Erythroblast (primary cell): ENCODE measurements around the gene PNKP.
A peak's percentile ranks its signal among the peaks of the same experiment; 100 is the strongest.

Experiments used
- DNase-seq, 2 experiments: peaks; one replicate each; lab custom pipeline; 2025; lab: John Stamatoyannopoulos, UW
- GATA1 ChIP-seq: IDR thresholded peaks from 2 replicates; pipeline ENCODE4 v1.6.1; 2011; ENCODE audit warnings: low read depth, mild to moderate bottlenecking, control low read depth, low read length, moderate library complexity
- POLR2A ChIP-seq: IDR thresholded peaks from 2 replicates; pipeline ENCODE4 v1.6.1; 2011; ENCODE audit warnings: mild to moderate bottlenecking, low read length

The PNKP gene

DNA sequence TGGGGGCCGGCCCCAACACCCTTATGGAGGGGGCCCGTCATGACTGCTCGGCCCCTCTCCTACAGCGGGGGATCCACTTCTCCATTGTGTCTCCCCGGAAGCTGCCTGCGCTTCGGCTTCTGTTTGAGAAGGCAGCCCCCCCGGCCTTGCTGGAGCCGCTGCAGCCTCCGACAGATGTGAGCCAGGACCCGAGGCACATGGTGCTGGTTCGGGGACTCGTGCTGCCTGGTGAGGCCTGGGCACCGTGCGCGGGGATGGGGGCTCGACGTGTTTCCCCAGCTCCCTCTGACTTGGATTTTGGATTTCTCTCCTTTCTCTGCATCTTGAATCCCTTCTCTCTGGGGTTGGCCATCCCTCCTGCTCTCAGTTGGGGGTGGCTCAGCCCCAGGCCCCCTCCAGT, 37.7 kb downstream of the PNKP start:
- no peak for TF ChIP-seq GATA1
- no peak for TF ChIP-seq POLR2A
- no peak for DNase-seq

DNA sequence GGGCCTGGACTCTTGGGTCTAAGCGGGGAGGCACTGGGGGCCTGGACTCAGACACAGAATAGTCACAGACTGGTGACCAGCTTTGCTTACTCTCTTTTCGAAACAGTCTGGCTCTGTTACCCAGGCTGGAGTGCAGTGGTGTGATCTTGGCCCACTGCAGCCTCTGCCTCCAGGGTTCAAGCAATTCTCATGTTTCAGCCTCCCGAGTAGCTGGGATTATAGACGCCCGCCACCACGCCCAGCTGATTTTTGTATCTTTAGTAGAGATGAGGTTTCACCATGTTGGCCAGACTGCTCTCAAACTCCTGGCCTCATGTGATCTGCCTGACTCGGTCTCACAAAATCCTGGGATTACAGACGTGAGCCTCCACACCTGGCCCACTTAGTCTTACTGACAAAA, 38.2 kb downstream of the PNKP start:
- no peak for TF ChIP-seq POLR2A
- no peak for TF ChIP-seq GATA1
- no peak for DNase-seq

DNA sequence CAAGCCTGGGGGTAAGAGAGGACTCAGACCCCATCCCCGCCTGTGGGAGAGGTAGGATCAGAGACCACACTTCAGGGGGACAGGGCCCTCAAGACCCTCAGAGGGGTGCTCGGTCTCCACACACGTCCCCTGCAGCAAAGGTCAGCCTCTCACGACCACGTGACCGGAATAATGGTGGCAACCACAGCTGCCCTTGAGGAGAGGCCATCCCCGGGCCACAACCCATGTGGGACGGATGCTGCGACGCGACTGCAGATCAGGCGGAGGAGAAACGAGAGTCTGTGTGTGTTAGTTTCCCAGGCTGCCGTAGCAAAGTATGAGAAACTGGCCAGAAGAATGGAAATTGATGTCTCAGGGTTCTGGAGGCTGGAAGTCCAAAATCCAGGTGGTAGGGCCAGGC, 40.3 kb downstream of the PNKP start:
- no peak for DNase-seq
- TF ChIP-seq GATA1 (no peak), POLR2A (no peak)

DNA sequence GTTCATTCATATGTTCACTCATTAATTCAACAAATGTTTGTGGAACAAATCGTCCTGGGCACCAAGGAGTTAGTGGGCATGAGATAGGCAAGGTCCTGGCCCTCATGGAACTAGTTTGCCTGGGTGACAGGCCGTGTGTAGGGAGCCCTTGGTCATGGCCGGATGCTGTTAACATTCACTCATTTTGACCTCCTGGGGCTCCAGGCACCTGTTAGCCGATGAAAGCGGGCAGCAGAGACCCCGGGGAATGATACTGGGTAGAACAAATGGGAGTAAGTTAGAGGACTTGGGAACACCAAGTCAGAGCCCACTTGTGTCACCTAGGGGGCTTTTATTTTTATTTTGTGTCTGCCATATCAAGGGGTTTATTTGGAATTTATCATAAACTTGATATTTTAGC, 42.7 kb downstream of the PNKP start:
- no peak for TF ChIP-seq POLR2A
- TF ChIP-seq GATA1, result no peak
- no peak for DNase-seq

DNA sequence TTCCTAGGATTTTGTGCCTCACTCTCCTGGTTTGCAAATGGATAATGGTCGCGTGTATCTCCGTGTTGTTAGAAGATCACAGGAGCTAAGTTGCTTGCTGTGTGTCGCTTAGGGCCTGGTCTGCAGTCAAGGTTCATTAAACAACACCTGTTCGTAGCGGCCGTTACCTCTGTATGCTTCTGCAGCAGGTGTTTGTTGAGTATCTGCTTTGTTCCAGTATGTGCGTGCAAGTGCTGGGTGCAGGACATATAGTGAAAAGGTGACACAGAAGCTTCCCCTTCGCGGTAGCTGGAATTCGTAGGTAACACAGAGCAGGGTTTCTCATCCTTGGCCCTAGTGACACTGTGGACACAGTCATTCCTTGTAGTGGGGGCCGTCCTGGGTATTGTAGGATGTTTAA, 43.9 kb downstream of the PNKP start:
- TF ChIP-seq GATA1 (no peak), POLR2A (no peak)
- DNase-seq, result no peak

DNA sequence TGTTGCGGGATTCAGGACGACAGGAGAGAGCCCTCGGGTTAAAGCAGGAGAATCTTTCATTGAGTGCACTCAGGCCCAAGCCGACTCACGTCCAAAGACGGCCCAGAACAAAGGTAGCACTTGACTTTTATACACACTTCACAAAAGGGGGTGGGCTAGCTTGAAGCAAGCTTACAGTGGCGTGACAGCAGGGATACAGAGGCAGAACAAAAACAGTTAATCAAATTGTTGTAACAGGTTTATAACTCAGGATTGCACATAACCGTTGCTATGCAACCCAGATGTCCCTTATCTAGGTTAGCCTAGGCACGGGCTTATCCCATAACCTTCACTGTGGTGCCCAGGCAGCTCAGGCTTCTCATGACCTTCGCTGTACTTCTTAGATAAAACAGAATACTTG, 47.3 kb downstream of the PNKP start:
- DNase-seq, result peak; percentile 91 to 97
- TF ChIP-seq POLR2A (peak; percentile 83), GATA1 (peak; percentile 20)

DNA sequence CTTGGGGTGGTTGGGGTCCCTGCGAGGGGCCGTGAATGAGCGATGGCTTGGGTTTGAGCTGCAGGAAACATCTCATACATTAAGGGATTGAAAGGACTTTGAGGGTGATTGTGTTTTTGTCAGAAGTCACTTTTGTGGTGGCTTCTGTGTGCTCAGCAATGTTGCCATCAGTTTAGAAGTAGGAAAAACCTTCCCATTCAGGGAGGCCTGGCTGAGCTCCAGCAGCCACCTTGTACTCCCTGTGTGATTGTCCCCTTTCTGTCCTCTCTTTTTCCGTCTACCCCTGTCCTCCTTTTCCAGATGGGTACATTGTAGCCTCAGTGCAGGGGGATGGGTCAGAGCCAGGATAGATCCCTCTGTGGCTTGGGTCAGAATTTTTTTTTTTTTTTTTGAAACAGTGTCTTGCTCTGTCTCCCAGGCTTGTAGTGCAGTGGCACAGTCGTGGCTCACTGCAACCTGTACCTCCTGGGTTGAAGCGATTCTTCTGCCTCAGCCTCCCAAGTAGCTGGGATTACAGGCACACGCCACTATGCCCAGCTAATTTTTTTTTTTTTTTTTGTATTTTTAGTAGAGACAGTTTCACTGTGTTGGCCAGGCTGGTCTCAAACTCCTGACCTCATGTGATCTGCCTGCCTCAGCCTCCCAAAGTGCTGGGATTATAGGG, 47.8 kb downstream of the PNKP start:
- peak; percentile 43 to 57 for DNase-seq

DNA sequence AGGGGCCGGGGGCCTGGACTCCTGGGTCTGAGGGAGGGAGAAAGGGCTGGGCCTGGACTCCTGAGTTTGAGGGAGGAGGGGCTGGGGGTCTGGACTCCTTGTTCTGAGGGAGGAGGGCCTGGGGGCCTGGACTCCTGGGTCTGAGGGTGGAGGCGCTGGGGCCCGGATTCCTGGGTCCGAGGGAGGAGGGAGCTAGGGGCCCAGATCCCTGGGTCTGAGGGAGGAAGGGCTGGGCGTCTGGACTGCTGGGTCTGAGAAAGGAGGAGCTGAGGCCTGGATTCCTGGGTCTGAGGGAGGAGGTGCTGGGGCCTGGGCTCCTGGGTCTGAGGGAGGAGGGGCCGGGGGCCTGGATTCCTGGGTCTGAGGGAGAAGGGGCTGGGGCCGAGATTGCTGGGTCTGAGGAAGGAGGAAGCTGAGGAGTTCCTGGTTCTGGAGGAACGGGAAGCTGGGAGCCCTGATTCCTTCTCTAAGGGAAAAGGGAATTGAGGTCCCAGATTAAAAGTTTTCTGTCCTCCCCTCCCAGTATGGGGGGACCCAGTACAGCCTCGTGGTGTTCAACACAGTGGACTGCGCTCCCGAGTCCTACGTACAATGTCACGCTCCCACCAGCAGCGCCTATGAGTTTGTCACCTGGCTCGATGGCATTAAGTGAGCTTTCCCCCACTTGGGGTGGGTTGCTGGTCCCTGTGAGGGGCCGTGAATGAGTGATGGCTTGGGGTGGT, 48.6 kb downstream of the PNKP start:
- DNase-seq, result peak in 1 of 2 experiments; percentile 62
- TF ChIP-seq POLR2A, result no peak
- no peak for TF ChIP-seq GATA1

DNA sequence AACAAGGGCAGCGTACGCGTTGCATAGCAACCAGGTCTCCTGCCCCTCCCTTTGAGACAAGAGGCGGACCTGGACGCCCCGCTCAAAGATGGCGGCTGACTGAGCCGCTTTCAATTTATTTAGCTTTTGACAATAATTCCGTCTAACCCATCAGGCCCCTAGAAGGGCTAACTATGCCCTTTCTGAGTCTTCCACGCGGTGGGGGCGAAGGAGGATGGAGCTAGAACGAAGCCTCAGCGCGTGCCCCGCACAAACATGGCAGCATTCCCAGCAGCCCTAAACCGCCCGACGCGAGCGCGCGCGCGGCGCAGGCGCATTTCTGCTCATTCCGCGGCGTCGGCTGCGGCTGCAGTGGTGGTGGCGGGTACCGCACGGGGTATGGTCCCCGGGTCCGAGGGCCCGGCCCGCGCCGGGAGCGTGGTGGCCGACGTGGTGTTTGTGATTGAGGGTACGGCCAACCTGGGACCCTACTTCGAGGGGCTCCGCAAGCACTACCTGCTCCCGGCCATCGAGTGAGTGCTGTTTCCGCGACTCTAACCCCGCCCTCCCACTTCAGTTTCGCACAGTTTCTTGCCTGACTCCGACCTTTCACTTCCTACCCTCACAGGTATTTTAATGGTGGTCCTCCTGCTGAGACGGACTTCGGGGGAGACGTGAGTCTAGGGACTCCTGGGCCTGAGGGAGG, 49.3 kb downstream of the PNKP start, which contains the start of gene MED25:
MED25 (plus strand) TSS at position 326 of the 685 bp plus-strand sequence; CDS start at position 379, 53 bp downstream.
- DNase-seq, result peak; percentile 93 to 96
- TF ChIP-seq GATA1 (no peak), POLR2A (peak; percentile 90)

DNA sequence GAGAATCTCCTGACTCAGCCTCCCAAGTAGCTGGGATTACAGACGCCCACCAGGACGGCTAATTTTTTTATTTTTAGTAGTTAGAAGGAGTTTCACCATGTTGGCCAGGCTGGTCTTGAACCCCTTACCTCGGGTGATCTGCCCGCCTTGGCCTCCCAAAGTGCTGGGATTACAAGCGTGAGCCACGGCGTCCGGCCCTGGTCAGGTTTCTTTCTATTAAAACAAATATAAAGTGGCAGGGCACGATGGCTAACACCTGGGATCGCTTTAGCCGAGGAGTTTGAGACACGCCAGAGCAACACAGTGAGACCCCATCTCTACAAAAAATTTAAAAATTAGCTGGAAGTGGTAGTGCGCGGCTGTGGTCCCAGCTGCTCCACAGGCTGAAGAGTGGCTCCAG, 50.8 kb downstream of the PNKP start:
- no peak for DNase-seq
- no peak for TF ChIP-seq POLR2A
- no peak for TF ChIP-seq GATA1

DNA sequence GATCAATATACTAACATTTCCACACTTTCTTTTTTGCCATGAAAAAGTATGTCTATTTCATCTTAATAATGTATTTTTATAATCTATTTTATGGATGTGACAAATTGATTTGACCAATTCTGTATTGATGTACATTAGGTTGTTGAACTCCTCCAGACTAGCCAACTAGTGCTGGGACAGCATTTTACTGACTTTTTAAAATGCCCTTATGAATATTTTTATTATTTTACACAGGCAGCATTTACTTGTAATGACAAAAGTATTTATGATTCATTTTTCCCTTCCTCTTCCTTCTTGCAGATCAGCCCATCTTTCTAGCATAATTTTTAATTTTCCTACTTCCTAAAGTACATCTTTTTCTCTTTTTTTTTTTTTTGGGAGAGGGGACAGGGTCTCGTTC, 53.4 kb downstream of the PNKP start:
- no peak for TF ChIP-seq POLR2A
- no peak for TF ChIP-seq GATA1
- DNase-seq, result no peak

DNA sequence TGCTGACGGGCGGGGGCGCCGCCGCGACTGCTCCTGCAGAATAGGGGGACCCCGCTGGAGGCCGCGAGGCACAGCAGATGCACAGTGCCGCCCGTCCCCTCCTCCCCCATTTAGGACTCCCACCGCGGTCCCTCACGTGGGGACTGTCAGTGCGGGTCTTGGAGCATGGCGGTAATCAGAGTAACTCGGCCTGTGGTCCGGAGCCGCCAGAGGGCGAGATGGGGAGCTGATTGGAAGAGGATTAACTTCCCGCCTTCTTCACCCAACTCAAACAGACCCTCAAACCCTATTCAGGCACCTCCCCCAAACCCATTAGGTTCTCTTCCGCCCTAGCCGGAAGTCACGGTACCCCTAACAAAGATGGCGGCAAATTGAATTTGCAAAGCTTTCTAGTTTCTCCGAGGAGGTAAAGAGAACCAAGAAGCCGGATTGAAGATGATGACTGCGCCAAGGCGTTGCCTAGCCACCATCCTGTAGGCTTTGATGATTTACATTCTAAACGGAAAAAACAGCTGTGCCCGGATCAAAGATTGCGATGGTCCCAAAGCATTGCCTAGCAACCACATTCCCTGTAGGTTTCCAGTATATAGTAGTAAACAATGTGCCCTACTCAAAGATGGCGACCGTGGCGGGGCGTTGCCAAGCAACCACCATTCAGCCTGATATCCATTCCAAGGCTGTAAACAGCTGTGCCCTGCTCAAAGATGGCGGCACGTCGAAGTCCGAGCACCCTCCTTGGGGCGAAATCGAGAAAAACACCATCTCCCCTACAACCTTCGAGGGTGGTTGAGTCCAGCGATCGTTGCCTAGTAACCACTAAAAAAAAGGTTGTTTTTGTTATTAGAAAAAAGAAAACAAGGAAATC, 54.1 kb downstream of the PNKP start, which contains the start of gene FUZ:
FUZ (minus strand) TSS at position 296 of the 865 bp plus-strand sequence; CDS start at position 110, 186 bp downstream.
- TF ChIP-seq POLR2A (peak; percentile 52), GATA1 (no peak)

DNA sequence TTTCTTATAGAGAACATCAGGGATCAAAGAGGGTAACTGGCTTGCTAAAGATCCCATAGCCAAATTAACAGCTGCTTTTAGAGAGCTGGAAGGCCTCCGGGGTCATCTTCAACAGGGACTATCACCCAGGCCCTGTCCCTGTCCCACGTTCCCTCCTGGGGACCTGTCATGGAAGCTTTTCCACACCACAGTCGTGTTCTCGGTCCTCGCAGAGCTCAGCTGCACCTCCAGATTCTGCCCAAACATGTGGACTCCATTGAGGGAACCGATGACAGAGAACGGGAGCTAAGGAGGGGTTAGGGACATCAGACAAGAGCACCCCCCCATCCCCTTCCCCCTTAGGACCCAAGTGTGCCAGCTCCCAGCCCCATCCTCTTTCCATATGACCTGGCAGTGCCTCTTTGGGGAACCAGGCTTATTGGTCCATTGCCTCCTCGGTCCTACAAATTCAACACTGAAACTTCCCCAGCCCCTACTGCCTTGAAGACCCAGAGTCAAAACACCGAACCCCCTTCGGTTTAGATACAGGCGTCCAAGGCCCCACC, 54.9 kb downstream of the PNKP start:
- TF ChIP-seq GATA1, result no peak
- no peak for TF ChIP-seq POLR2A

More for the DNA sequence above, 54.1 kb downstream of the PNKP start, which contains the start of gene FUZ:
- DNase-seq, result peak; percentile 99 to 100

More for the DNA sequence above, 54.9 kb downstream of the PNKP start:
- DNase-seq, result no peak
